Activated naive CD8-positive, alpha-beta T cell treated with anti-CD3 and anti-CD28 coated beads, Interleukin-2, amount 50 U/mL, for 16 hours (primary cell): ENCODE data around the gene GPC1.

Experiments used
- DNase-seq: peaks from one replicate; pipeline ENCODE4 v3.0.0-alpha.2; 2020; ENCODE audit warnings: low read depth, low spot score

The GPC1 gene

GRCh38 chr2:240412975-240413812, 22.3 kb upstream of the GPC1 start:
- no peak for DNase-seq

GRCh38 chr2:240413813-240414429, 21.5 kb upstream of the GPC1 start:
- DNase-seq = no peak

DNA sequence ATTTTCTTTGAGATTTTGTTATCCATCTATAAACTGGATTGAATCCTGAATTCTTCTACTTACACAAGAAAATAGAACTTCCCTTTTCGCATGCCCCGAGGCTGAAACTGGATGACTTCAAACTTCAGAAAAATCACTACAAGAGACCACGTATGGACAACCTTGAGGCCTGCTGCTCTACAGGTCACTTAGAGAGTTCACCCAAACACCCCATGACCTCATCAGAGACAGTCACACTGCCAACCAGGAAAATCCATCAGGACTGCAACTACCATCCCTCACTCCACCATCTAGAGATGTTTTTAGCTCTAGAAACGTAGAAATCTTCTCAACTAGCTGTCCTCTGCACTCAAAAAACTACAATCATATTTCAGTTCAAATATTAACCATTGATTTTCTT, 18.6 kb upstream of the GPC1 start:
- no peak for DNase-seq

DNA sequence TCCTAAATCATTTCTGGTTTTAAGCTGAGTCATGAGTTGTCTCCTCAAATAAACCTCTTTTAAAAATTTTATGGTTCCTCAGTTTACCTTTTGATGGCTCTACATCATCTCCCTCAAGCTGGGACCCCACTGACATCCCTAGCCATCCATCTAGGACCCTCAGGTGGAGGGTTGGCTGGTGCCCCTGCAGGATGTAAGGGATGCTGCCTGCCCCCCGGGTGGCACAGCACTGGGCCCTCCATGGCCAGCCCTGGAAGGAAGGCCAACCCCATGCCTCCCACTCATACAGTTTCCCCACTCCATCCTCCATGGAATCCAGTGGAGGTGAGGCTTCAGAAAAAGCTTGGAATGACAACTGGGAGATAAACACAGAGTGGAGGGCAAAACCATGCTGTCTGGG, 17.2 kb upstream of the GPC1 start:
- no peak for DNase-seq

DNA sequence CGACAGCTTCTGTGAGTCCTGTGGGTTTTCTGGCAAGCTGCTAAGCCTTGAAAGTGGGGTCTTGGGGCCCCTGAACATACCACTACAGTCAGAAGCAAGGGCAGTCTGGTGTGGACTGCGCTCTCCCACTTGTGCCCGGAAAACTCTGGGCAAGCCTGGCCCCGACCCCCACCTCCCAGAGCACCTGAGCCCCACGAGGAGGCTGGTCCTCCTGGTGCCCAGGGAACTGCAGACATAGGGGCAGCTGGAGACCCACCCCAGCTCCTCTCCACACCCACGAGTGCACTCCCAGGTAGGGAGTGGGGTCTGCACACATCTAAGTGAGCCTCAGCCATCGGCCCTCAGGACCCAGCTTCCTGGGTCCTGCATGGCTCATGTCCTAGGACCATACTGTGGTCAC, 16.2 kb upstream of the GPC1 start:
- DNase-seq = no peak

GRCh38 chr2:240419723-240420122, 15.7 kb upstream of the GPC1 start:
- no peak for DNase-seq

GRCh38 chr2:240420206-240421104, 15.0 kb upstream of the GPC1 start:
- no peak for DNase-seq

DNA sequence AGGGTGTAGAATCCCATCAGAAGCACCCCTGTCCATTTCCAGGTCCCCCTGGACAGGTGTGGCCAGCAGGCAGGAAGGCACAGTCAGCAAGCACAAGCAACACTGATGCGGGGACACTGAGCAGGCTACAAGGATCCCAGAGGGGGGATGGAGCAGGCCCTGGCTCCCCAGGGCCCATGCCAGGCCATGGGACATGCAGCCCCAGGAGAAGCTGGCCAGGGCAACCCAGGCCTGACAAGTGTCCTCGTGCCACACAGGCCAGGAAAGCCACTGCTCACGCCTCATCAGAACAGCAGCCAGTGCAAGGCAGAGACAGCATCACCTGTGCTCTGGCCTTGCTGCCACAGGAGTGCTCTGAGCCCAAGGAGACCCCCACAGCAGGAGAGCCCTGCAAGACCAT, 14.1 kb upstream of the GPC1 start:
- no peak for DNase-seq

- DNase-seq = no peak
Measured at GRCh38 chr2:240422658-240423329, 12.7 kb upstream of the GPC1 start.

- DNase-seq = no peak
Measured at GRCh38 chr2:240423788-240424191, 11.7 kb upstream of the GPC1 start.

- DNase-seq = no peak
Measured at GRCh38 chr2:240424341-240425235, 10.9 kb upstream of the GPC1 start.

DNA sequence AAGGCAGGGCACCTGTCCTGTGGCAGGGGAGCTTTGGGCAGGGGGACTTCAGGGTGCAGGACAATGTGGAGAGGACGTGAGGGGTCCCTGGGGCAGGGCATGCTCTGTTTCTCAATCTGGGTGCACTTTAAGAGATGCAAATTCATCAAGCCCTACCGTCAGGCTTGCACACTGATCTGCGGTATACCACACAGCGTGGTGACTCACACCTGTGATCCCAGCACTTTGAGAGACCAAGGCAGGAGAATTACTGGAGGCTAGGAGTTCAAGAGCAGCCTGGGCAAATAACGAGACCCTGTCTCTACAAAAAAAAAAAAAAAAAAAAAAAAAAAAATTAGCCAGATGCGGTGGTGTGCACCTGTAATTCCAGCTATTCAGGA, 10.2 kb upstream of the GPC1 start:
- no peak for DNase-seq

DNA sequence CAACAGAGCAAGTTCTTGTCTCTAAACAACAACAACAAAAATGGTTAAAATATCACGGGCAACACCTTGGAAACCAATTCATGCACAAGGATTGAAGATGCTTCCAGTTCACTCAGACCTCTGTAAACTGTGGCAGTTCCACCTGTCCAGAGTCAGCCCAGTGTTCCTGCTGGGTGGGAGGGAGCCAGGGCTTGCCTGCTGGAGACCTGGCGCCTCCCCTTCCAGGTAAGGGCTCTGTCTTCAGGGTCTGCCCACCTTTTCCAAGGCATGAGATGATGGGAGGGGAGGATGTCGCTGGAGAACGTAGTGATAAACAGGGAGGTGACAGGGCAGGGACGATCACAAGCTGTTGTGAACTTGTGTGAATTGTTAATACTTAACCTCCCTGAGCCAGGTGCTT, 9.8 kb upstream of the GPC1 start:
- no peak for DNase-seq

DNA sequence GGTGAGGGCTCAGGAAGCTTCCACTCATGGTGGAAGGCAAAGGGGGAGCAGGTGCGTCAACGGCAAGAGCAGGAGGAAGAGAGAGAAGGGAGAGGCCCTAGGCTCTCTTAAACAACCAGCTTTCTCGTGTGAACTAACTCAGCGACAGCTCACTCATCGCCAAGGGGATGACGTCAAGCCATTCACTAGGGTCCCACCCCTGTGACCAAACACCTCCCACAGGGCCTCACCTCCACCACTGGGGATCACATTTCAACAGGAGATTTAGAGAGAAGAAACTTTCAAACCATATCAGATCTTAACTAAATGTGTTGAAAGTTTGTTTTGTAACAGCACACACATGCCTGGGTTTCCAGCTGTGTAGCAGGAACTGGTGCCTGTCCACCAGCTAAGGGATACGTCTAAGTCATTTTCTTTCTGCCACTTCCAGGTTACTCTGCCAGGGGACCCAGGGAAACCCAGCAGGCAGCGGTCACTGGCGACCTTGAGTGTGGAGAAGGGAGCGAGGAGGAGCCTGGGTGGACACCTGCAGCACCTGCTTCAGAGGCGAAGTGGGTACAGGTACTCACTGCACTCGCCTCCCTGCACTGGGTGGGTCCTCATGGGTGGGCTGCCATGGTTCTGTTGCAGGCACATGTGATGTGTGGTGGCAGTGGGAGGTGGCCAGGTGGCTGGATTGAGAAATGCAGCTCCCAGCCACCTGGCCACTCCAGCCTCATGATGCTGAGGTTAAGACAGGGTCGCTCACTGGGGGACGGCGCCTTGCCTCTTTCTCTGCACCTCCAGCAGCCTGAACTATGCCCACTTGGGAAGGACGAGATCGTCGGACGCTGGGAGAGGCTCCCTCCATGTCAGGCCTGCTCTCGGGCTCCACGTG, 8.4 kb upstream of the GPC1 start:
- no peak for DNase-seq

DNA sequence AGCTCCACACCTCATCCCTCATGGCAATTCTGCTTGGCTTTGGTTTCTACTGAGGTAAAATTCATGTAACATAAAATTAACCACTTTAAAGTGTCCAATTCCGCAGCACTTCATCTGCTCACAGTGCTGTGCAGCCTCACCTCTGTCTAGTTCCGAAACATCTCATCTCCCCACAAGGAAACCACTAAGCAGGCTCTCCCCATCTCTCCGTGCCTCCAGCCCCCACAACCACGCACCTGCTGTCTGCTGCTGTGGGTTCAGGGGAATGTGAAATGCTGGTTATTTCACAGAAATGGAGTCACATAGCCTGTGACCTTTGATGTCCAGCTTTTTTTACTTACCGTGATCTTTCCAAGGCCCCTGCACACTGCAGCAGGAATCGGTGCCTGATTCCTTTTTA, 7.7 kb upstream of the GPC1 start:
- no peak for DNase-seq

GRCh38 chr2:240428245-240428644, 7.2 kb upstream of the GPC1 start:
- DNase-seq = no peak

DNA sequence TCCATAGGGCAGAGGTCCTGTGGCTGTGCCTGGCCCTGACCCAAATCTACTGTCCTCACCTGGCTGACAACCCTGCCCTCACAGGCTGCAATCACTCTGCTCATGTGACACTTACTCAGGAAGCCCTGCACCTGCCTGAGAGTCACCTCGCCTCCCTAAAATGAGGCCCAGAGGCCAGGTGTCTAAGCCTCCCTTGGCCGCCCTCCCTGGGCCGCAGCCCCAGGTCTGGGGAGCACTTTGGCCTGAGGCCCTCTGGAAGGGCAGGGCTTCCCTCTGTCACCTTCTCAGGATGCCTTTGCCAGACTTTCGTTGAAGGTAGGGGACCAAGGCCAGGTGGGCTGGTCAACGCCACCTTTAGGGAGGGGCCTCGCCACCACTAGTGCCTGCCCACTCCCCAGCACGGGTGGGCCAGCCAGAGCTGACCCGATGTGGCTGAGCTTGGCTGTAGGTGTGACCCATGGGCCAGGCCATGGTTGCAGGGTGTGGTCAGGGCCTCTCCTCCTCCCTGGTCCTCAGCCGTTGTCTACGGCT, 6.1 kb upstream of the GPC1 start:
- DNase-seq = no peak

DNA sequence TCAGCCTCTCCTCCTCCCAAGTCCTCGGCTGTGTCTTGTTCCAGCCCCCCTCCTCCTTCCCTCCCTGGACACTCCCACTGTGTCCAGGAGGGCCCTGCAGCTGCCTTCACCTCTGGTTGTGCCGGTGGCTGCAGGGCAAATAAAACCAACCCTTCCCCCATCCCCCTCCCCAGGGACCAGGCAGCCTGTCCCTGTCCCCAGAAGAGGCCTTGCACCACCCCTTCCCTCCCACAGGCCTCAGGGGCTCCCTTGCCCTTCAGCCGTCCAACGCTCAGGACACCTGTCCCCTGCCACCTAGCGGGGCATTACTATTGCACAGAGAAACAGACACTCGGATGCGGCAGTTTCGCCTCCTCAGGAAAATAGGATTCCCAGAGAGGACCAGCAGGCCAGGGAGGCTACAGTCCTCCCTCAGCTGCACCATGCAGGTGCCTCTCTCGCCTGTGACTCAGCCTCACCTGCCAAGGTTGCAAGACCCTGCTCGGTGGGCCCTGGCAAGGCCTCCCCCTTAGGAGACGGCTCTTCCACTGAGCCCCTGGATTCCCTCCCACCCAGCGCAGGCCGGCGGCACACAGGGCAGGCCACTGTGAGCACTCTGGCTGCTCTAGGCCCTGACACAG, 5.5 kb upstream of the GPC1 start:
- DNase-seq = no peak

DNA sequence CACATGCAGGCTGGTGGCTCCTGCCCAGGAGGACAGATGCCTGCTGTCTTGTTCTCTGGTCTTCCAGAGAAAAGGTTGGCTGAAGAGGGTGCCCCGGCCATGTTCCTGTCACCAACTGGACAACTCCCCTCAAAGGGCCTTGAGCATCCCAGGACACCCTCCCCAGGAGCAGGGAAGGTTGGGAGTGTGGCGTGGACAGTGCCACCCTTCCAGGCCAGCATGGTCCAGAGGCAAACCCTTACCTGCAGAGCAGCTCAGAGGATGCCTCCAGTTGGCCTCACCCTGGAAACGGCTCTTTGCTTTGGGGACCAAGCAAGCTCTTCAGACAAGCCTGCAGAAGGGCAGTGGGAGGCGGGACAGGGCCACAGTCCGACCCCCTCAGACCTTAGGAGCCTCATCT, 4.9 kb upstream of the GPC1 start:
- no peak for DNase-seq
